Neural cell (in vitro differentiated cells): ENCODE results near the gene ORC3. TPM values are rescaled to one million over a fixed set of nuclear protein-coding genes. Genes with fewer than 3 reads are reported as not detected.
"Not testable (repeated sequence)": the region's sequence is repeated elsewhere in the genome, so short reads cannot be mapped to it uniquely, and the experiment has no call there.

ENCODE experiments used
- H2AFZ ChIP-seq: fragments of 200-600, 300-800 bp; sonication (generic), shearing (Covaris generic); 2 replicates; pipeline ENCODE4 v1.6.0; 2014; ENCODE audit warnings: low read depth, mild to moderate bottlenecking, antibody characterized with exemption, low read length, moderate library complexity
- H3F3A ChIP-seq: fragments of 200-600 bp; shearing (Covaris generic); 2 replicates; pipeline ENCODE4 v1.6.1; 2016; ENCODE audit warnings: mild to moderate bottlenecking, moderate library complexity, mixed read lengths, antibody characterized with exemption, low read length; ENCODE audit not compliant: insufficient read depth, poor library complexity, severe bottlenecking
- H3K27ac ChIP-seq: fragments of 200-600, 300-800 bp; sonication (generic), shearing (Covaris generic); 2 replicates; pipeline ENCODE4 v1.5.1; 2014; ENCODE audit warnings: mild to moderate bottlenecking, low read length, moderate library complexity
- H3K27me3 ChIP-seq: fragments of 300-800, 200-600 bp; sonication (generic), shearing (Covaris generic); 2 replicates; pipeline ENCODE4 v1.6.0; 2014; ENCODE audit warnings: mild to moderate bottlenecking, low read depth, low read length, moderate library complexity; ENCODE audit not compliant: insufficient read depth
- H3K36me3 ChIP-seq: fragments of 300-800, 200-600 bp; sonication (generic), shearing (Covaris generic); 2 replicates; pipeline ENCODE4 v1.5.1; 2014; ENCODE audit warnings: mild to moderate bottlenecking, antibody characterized with exemption, low read length, moderate library complexity; ENCODE audit not compliant: insufficient read depth
- H3K4me2 ChIP-seq: fragments of 300-800, 200-600 bp; sonication (generic), shearing (Covaris generic); 2 replicates; pipeline ENCODE4 v1.6.0; 2014; ENCODE audit warnings: mild to moderate bottlenecking, low read length
- H3K4me3 ChIP-seq: fragments of 300-800, 200-600 bp; sonication (generic), shearing (Covaris generic); 2 replicates; pipeline ENCODE4 v1.5.1; 2014; ENCODE audit warnings: mild to moderate bottlenecking, low read length, moderate library complexity
- H3K79me2 ChIP-seq: fragments of 200-600 bp; shearing (Covaris generic); replicated peaks from 2 replicates; pipeline ENCODE4 v1.6.0; 2014; ENCODE audit warnings: mild to moderate bottlenecking, low read length, moderate library complexity; ENCODE audit not compliant: insufficient read depth
- H3K9ac ChIP-seq: fragments of 300-800, 200-600 bp; sonication (generic), shearing (Covaris generic); 2 replicates; pipeline ENCODE4 v1.6.1; 2016; ENCODE audit warnings: mild to moderate bottlenecking, low read length, mixed read lengths
- H3K9me2 ChIP-seq: fragments of 200-600 bp; shearing (Covaris generic); 2 replicates; pipeline ENCODE4 v1.6.1; 2016; ENCODE audit warnings: mild to moderate bottlenecking, low read length, mixed read lengths; ENCODE audit not compliant: insufficient read depth
- H3K9me3 ChIP-seq: fragments of 200-600, 300-800 bp; sonication (generic), shearing (Covaris generic); 2 replicates; pipeline ENCODE4 v1.6.1; 2016; ENCODE audit warnings: mild to moderate bottlenecking, mixed run types, low read length, moderate library complexity, mixed read lengths
- H4K20me1 ChIP-seq: fragments of 200-600 bp; shearing (Covaris generic); 2 replicates; pipeline ENCODE4 v1.6.1; 2016; ENCODE audit warnings: mild to moderate bottlenecking, mixed run types; ENCODE audit not compliant: insufficient read depth
- EP300 ChIP-seq: fragments of 450-650 bp; conservative IDR thresholded peaks from 2 replicates; pipeline ENCODE4 v1.6.1; 2014; ENCODE audit warnings: antibody characterized with exemption, mild to moderate bottlenecking, moderate library complexity; ENCODE audit not compliant: poor library complexity, severe bottlenecking
- EZH2 ChIP-seq: fragments of 200-600, 300-800 bp; shearing (Covaris generic), sonication (generic); IDR thresholded peaks from 2 replicates; pipeline ENCODE4 v1.6.1; 2014; ENCODE audit warnings: antibody characterized with exemption, low read length, borderline replicate concordance, mild to moderate bottlenecking; ENCODE audit not compliant: insufficient read depth, poor library complexity, severe bottlenecking
- MXI1 ChIP-seq: fragments of 450-650 bp; conservative IDR thresholded peaks from 2 replicates; pipeline ENCODE4 v1.6.1; 2014; ENCODE audit warnings: antibody characterized with exemption, mild to moderate bottlenecking; ENCODE audit not compliant: poor library complexity, severe bottlenecking
- POLR2AphosphoS5 ChIP-seq: IDR thresholded peaks from 2 replicates; pipeline ENCODE4 v1.6.1; 2012
- RAD21 ChIP-seq: fragments of 450-650 bp; conservative IDR thresholded peaks from 2 replicates; pipeline ENCODE4 v1.6.1; 2014; ENCODE audit warnings: antibody characterized with exemption, mild to moderate bottlenecking, moderate library complexity
- SMC3 ChIP-seq: fragments of 450-650 bp; conservative IDR thresholded peaks from 2 replicates; pipeline ENCODE4 v1.6.1; 2014; ENCODE audit warnings: antibody characterized with exemption, mild to moderate bottlenecking, moderate library complexity; ENCODE audit not compliant: poor library complexity
- TAF1 ChIP-seq: IDR thresholded peaks from 2 replicates; pipeline ENCODE4 v1.6.1; 2012; ENCODE audit warnings: low read depth
- polyA plus RNA-seq: library from polyadenylated mRNA; depleted of rRNA; stranded (reverse); fragments of >200 nt; gene quantifications from 2 replicates; pipeline ENCODE4 v1.2.3, GENCODE V29; 2014
- TF ChIP-seq, protein P1 (sequence below): IDR thresholded peaks from 2 replicates; pipeline ENCODE4 v1.6.1; 2012; ENCODE audit warnings: borderline replicate concordance
- TF ChIP-seq, protein P2 (sequence below): fragments of 450-650 bp; IDR thresholded peaks from 2 replicates; pipeline ENCODE4 v1.5.1; 2014; ENCODE audit warnings: antibody characterized with exemption, mild to moderate bottlenecking, moderate library complexity; ENCODE audit not compliant: poor library complexity, severe bottlenecking

Gene ORC3
- polyA plus RNA-seq, 1 donor from 2014 or later, result 43.7 TPM

DNA sequence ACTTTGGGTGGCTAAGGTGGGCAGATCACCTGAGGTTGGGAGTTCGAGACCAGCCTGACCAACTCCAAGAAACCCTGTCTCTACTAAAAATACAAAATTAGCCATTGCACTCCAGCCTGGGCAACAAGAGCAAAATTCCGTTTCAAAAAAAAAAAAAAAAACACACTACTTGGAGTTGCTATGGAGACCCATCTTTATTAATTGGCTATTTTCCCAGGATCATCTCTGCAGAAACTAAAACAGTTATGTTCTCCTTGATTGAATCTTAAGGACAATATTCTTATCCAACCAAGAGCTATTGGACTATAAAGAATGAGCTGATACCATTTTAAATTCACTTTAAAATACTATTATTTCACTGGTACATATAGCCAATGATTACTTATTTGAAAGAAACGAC, 97.4 kb downstream of the ORC3 start:
- Histone ChIP-seq H3K27me3 (no peaks in the 10 kb centered on the region), H3K9ac (no peak overlapping the region), H3K4me3 (no peak overlapping the region), H3K79me2 (peaks cover 94% of the 10 kb centered on the region), H3K27ac (no peak overlapping the region), H4K20me1 (peaks cover 13% of the 10 kb centered on the region), H2AFZ (no peak overlapping the region), H3K9me2 (no peaks in the 10 kb centered on the region), H3K9me3 (no peaks in the 10 kb centered on the region), H3K36me3 (no peaks in the 10 kb centered on the region), H3K4me2 (no peak overlapping the region), H3F3A (no peaks in the 10 kb centered on the region)
- no peak for TF ChIP-seq EZH2
- TF ChIP-seq, protein P1, sequence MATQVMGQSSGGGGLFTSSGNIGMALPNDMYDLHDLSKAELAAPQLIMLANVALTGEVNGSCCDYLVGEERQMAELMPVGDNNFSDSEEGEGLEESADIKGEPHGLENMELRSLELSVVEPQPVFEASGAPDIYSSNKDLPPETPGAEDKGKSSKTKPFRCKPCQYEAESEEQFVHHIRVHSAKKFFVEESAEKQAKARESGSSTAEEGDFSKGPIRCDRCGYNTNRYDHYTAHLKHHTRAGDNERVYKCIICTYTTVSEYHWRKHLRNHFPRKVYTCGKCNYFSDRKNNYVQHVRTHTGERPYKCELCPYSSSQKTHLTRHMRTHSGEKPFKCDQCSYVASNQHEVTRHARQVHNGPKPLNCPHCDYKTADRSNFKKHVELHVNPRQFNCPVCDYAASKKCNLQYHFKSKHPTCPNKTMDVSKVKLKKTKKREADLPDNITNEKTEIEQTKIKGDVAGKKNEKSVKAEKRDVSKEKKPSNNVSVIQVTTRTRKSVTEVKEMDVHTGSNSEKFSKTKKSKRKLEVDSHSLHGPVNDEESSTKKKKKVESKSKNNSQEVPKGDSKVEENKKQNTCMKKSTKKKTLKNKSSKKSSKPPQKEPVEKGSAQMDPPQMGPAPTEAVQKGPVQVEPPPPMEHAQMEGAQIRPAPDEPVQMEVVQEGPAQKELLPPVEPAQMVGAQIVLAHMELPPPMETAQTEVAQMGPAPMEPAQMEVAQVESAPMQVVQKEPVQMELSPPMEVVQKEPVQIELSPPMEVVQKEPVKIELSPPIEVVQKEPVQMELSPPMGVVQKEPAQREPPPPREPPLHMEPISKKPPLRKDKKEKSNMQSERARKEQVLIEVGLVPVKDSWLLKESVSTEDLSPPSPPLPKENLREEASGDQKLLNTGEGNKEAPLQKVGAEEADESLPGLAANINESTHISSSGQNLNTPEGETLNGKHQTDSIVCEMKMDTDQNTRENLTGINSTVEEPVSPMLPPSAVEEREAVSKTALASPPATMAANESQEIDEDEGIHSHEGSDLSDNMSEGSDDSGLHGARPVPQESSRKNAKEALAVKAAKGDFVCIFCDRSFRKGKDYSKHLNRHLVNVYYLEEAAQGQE, result no peak
- TF ChIP-seq POLR2AphosphoS5, result no peak
- TF ChIP-seq, protein P2, sequence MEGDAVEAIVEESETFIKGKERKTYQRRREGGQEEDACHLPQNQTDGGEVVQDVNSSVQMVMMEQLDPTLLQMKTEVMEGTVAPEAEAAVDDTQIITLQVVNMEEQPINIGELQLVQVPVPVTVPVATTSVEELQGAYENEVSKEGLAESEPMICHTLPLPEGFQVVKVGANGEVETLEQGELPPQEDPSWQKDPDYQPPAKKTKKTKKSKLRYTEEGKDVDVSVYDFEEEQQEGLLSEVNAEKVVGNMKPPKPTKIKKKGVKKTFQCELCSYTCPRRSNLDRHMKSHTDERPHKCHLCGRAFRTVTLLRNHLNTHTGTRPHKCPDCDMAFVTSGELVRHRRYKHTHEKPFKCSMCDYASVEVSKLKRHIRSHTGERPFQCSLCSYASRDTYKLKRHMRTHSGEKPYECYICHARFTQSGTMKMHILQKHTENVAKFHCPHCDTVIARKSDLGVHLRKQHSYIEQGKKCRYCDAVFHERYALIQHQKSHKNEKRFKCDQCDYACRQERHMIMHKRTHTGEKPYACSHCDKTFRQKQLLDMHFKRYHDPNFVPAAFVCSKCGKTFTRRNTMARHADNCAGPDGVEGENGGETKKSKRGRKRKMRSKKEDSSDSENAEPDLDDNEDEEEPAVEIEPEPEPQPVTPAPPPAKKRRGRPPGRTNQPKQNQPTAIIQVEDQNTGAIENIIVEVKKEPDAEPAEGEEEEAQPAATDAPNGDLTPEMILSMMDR, result no peak
- no peak for TF ChIP-seq RAD21
- no peak for TF ChIP-seq SMC3
- no peak for TF ChIP-seq MXI1
- TF ChIP-seq TAF1, result no peak
- TF ChIP-seq EP300, result no peak

DNA sequence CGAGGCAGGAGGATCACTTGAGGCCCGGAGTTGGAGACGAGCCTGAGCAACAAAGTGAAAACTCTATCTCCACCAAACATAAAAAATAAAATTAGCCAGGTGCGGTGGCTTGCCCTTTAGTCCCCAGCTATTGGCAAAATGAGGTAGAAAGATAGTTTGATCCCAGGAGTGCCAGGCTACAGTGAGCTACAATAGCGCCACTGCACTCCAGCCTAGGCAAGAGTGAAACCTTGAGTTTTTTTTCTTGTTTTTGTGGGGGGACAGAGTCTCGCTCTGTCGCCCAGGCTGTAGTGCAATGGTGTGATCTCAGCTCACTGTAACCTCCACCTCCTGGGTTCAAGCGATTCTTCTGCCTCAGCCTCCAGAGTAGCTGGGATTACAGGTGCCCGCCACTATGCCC, 98.0 kb downstream of the ORC3 start:
- not testable (repeated sequence) for H3K9ac ChIP-seq, H3K27me3 ChIP-seq, H3K4me3 ChIP-seq, H3K4me2 ChIP-seq, H3K36me3 ChIP-seq, H3K9me2 ChIP-seq, H2AFZ ChIP-seq, H3K9me3 ChIP-seq, H3K27ac ChIP-seq, H3F3A ChIP-seq
- Histone ChIP-seq H3K79me2 (peaks cover 92% of the 10 kb centered on the region), H4K20me1 (peaks cover 13% of the 10 kb centered on the region)

DNA sequence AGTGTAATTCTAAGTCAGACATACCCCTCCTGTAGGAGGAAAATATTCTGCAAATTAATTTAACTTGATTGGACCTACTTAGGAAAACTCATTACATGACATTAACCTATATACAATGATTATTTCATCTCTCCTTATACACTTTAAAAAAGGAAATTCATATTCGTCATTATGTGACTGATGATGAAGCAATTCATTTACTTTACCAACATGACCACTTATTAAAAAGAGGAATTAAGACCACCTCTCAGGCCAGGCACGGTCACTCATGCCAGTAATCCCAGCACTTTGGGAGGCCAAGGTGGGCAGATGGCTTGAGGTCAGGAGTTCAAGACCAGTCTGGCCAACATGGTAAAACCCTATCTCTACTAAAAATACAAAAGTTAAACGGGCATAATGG, 100.5 kb downstream of the ORC3 start:
- H3K9me2 ChIP-seq, result no peaks in the 10 kb centered on the region
- H3K4me3 ChIP-seq, result no peak overlapping the region
- TF ChIP-seq TAF1 (no peak), POLR2AphosphoS5 (no peak), SMC3 (no peak), EP300 (no peak), EZH2 (no peak), RAD21 (no peak), MXI1 (no peak)
- TF ChIP-seq, protein P2, result no peak
- TF ChIP-seq, protein P1, result no peak
- H3K36me3 ChIP-seq, result no peaks in the 10 kb centered on the region
- H3K9me3 ChIP-seq, result no peaks in the 10 kb centered on the region
- no peak overlapping the region for H3K27ac ChIP-seq
- no peaks in the 10 kb centered on the region for H3K27me3 ChIP-seq
- no peak overlapping the region for H2AFZ ChIP-seq
- peaks cover 12% of the 10 kb centered on the region for H4K20me1 ChIP-seq
- no peak overlapping the region for H3K4me2 ChIP-seq
- H3K79me2 ChIP-seq, result peaks cover 92% of the 10 kb centered on the region
- H3K9ac ChIP-seq, result no peak overlapping the region
- no peaks in the 10 kb centered on the region for H3F3A ChIP-seq
